Esophagus mucosa (tissue), 1 donor: Measurements from ENCODE around the gene CDKN1C. TPM values are rescaled to one million over a fixed set of nuclear protein-coding genes. Genes with fewer than 3 reads are reported as not detected.

Experiments
- ATAC-seq: fragments of 200-7000 bp; cut with Tn5 transposase; one replicate; pipeline ENCODE4 v1.9.1; 2020
- total RNA-seq: library from RNA; stranded (reverse); gene quantifications from one replicate; pipeline ENCODE4 v1.2.4, GENCODE V29; 2023
- donor health status: DM: yes; HTN: yes; CAD: no.

CDKN1C gene
- total RNA-seq: 3.5 TPM

DNA sequence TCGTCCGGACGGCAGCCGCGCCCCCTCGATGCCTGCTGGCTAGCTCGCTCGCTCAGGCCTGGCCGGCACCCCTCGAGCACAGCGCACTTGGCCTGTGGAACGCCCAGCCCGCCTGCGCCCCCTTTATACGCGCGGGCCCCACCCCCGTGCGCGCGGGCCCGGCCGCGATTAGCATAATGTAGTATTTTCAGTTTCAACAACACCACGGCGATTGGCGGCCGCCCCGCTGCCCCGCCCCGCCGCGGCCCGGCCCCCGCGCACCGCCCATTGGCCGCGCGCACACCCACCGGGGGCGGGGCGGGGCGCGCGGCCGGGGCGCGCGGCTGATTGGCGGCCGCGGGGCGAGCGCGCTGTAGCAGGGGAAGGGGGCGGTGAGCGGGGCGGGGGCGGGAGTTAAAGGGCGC lies at the start of gene CDKN1C:
CDKN1C (minus strand) TSS at position 98 of the 404 bp plus-strand sequence. CDS start 319 bp downstream, outside the sequence.
- ATAC-seq: peak; percentile 82

DNA sequence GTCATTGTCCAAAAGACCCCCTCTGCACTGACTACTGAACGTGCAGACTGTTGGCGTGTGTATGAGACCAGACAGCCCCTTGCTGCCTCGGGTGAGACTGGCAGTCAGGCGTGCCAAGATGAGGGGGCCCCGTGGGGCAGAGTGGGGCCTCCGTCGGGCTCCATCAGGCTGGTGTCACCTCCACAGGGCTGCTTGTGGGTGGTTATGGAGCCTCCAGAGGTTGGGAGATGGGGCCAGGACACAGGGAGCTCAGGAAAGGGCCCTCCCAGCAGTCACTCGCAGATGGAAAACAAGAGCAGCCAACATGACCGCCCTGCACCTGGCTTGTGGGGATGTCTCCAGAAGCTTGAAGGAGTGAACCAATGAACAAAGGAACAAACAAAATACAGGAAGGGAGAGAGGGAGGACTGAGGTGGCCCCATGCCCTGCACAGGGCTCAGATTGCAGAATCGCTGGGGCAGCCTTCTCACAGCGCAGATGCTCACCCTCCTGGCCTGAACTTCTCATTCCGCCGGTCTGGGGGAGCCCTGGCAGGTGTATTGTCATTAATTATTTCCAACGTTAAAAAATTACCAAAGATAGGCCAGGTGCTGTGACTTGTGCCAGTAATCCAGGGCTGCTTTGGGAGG lies 49.1 kb upstream of the CDKN1C start:
- no peak for ATAC-seq

DNA sequence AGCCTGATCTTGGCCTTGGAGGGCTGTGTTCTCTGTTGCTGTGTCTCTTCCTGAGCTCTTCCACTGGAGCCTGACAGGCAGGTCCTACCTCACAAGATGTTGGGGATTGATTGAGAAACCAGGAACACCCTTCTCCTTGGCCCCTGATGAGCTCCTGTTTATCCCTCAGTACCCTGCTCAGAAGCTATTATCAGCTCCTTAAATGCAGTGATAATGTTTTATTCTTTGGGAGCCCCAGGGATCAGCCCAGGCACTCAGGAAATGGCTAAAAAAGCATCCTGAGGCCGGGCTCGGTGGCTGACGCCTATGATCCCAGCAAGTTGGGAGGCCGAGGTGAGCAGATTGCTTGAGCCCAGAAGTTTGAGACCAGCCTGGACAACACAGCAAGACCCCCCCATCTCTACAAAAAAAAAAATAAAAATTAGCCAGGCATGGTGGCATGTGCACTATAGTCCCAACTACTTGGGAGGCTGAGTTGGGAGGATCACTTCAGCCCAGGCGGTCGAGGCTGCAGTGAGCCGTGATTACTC lies 48.5 kb upstream of the CDKN1C start:
- no peak for ATAC-seq

DNA sequence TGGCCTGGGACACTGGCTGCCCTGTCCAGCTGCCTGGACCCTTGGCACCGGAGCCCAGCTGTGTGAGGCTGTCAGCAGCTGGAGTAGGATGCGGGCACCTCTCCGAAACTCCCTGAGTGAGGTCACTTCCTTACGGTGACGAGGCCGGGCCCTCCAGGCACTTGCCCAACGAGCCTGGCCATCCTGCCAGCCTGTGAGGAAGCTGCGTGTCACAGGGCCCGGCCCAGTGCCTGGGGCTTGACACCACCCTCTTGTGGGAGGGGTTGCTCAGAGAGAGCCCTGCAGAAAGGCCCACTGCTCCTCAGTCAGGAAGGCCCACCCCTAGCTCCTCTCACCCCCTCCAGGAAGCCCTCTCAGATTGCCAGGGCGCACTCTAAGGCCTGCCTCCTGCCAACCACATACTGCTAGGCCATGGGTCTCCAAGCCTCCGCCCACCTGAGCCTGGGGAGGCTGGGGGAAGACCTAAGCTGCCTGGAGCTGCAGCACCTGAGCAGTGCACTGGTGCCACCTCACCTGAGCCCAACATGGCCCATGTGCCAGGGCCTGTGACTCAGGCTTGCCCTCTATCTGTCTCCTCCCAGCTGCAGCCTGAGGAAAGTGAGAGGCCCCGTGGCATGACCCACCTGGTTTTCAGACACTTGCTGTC lies 47.9 kb upstream of the CDKN1C start:
- ATAC-seq: peak; percentile 81

DNA sequence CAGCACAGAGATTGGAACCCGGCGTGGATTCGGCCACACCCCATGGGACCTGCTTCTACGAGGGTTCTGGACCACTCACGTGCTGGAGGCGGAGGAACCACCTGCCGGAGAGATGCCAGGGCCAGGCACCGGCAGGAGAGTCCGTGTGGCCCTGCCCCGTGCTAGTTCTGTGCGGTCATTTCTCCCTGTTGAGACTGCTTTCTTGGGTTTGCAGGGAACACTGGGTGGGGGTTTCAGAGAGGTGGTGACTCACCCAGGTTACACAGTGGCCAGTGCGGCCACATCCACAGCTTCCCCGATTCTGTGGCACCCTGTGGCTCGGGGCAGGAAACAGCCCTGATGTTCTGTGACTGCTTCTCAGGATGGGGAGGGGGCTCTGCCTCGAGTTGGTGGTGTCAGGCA lies 47.3 kb upstream of the CDKN1C start:
- ATAC-seq: peak; percentile 12

DNA sequence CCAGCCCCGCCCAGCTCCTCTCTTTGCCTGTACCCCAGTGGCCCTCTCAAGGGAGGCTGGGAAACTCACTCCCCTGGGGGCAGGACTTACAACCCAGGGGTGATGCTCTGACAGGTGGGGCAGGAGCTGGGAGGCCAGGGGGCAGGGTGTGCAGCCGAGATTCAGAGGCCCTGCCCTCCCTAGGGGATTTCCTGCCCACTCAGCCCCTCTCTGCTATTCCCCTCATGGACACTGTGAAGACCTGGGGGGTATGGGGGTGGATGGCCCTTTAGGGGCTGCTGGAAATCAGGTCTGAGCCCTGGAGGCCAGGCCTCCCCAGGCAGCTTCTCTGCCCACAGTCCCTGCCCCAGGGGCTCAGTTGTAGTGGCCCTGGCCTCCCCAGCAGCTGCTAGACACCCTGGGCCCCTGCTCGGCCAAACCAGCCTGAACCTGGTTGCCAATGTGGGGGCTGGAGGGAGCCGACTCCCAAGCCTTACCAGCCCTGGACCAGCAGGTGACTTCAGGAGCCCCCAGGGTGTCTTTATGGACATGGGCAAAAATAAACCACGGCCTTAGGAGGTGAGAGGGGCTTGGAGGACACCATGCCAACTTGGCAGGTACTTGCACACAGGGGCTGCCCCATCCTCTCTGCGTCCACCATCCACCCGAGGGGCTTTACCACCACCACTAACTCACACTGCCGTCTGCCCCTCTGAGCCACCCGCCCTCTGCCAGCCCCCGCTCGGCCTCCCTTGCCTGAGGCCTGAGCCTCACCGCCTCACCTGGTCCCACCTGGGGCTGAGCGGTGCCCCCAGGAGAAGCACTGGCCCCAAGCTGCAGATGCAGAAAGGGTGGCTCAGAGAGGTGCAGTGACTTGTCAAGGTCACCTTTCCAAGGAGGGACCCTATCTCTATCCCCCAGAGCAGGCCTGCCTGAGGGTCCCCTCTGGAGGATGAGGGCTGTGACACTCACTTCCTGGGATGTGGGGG lies 46.5 kb upstream of the CDKN1C start:
- ATAC-seq: no peak

DNA sequence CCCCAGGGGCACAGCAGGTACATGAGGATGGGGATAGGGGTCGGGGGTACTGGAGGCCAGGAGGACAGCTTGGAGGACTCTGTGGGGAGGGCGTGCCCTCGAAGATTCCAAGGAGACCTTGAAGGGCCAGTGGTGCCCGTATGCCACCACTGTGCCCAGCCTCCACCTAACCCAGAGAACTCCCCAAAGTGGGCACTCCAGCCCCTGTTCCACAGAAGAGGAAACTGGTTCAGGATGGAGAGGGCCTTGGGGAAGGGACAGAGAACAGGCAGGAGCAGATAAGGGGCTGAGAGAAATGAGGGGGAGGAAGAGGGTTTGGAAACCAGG lies 45.8 kb upstream of the CDKN1C start:
- no peak for ATAC-seq

DNA sequence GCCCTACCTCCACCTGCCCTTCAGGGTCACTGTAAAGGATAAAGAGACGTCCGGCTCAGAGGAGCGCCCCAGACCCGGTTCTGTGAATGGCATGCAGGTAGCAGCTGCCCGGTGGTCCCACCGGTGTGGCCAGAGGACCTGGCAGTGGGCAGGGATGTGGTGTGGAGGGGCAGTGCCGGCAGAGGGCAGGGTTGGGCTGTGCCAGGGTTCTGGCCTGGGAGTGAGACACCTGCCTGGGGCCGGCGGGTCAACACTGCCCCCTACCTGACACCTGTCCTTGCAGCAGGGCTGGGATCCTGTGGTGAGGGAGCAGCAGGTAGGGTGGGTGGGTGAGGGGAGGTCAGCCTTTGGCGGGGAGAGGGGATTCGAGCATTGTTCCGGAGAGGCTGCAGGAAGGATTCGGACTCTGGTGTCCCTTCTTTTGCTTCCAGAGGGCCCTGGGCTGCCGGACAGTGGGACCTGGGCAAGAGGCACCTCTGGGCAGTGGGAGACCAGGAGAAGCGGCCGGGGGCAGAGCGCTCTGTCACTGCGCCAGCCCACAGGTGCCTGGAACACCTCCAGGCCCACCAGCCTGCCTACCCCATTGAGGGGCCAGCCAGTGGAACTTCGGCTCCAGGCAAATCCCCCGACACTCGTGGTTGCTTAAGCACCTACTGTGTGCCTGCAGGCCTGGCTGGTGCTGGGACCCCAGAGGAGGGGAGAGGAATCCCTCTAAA lies 45.3 kb upstream of the CDKN1C start:
- ATAC-seq: peak; percentile 49

DNA sequence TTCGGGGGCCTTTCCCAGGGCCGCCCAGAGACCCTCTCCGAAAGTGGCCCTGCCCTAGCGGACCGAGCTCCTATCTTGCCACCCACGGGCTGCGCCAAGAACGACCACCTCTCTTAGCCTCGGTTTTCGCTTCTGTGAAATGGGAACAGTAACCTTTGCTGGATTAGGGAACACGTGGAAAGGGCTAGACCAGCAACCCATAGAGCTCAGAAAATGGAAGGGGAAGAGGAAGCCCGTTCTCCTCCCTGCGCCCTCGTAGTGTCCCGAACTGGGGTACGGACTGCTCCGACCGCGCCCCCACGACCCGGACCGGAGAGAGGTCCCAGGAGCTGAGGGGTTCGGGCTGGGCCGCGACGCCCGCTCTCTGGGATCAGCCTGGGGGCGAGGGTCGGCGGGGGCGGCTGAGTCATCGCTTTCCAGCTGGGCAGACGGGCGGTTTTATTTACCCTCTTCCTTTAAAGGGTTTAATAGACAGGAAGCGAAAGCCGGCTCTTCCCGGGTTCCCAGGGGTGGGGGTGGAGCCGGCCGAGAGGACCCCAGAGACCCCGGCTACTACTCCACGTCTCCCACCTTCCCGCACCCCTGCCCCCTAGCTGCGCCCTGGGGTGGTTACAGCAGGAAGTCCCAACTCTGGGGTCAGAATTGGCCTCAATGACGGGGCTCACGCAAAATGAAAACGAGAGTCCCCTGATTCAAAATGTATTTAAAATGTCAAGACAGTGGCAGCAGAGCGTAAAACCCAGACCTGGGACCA lies 44.6 kb upstream of the CDKN1C start:
- no peak for ATAC-seq

DNA sequence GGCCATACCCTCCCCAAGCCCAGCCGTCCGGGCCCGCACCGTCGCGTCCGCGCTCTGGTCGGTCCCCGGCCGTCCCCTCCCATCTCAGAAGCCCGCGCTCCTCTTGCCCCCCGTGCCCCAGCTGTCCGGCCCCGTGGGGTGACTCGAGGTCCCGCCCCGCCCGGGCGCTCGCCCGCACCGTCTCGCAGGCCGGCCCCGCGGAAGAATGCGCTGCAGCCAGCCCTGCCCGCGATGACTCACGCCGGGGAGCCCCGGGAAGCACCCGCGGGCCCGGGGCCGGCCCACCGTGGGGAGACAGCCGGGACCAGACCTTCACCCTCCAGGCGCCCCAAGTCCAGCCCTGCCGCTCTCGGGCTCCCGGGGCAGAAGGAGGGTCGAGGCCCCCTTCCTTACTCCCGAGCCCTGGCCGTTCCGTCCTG lies 44.0 kb upstream of the CDKN1C start:
- peak; percentile 59 for ATAC-seq

DNA sequence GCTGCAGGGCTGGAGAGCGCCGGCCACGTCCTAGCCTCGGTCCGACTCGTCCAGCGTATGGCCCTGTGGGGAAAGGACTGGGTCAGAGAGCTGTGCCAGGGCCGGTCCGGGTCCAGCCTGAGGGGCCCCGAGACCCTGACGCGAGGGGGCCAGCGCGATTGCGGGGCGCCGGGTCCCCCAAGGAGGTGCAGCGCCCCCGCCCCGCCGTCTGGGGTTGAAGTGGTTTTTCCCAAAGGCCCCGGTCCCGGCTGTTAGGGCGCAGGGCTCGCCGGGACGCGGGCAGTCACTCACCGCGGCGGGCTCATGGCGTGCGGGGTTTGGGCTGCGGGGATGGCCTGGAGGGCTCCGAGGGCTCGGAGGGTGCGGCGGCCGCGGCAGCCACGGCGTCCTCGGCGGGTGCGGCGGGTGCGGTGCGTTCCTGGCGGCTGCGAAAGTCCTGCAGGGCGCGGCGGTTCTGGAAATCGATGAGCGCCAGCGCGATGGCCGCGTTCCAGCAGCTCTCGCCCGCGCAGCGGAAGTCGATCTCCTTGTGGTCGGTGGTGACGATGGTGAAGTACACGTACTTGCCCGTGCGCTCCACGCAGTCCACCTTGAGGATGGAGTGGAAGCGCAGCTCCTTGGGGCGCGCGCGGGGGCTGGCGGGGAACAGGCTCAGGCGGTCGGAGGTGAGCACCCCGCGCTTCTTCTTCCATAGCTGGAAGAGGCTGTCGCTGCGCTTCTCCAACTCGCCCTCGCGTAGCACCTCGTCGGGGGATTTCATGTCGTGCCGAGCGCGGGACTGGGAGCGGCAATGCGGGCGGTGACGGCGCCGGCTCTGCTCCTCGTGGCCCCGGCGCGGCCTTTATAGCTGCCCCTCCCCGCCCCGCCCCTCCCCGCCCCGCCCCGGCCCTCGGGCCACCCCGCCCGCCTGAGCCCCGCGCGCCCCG lies 43.3 kb upstream of the CDKN1C start, which contains the start of gene PHLDA2:
PHLDA2 (minus strand) TSS at position 816 of the 926 bp plus-strand sequence; CDS start at position 760, 56 bp downstream.
- peak; percentile 44 for ATAC-seq

DNA sequence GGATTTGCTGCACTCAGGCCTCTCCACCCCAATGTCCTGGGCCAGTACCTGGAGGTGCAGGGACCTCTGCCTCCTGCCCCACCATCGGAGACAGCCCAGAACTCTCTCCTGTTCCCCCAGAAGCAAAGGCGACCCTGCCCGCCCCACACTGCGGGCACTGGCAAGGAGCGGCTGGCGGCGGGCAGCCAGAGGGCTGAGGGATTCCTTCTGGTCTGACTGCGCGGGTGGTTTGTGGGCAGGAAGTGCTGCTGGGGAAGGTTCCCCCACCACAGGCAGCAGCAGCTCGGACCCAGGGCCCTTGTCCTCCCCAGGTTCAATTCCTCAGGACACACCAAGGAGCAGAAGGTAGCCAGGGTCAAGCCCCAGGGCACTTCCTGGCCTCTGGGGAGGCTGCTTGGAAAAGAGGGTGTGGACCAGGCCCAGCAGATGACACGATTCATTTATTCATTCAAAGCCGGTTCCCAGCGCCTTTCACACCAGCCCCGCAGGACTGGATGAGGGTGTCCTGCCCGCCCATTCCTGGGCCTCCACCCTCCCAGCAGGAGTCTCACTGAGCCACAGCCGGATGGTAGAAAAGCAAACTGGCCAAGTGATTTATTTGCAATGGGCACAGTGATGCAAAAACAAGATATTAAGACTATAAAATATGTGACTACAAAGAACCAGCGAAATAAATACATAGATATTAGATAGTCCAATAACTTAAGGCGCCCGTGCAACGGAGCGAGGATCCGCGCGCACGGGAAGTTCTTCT lies 42.5 kb upstream of the CDKN1C start:
- peak; percentile 48 for ATAC-seq

DNA sequence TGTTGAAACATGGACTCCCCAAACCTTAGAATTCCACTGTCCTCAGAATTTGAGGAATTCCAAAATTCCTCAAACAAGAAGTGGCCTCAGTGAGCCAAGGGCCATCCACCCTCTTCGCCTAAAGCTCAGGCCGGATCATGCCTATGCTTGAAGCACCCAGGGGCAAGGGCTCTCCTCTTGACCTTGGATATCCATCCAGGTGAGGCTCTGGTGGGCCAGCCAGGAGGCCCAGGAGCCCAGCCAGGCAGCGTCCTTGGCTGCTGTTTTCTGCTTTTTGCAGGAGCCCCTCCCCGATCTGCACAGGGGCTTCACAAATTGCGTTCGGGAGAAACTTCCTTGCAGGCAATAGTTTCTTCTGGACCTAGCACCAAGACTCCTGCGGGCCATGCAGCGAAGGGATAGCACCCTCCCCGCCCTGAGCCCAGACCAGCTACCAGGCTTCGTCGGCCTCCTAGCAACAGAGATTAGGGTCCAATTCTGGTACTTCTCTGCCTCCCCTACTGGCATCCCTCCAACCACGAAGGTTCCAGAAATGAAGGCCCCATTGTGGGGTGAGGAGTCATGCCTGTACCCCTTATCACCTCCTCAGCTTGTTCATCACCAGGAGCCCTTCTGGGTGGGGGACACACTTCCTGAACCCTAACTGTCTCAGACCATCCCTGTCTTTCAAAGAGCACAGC lies 41.7 kb upstream of the CDKN1C start:
- ATAC-seq: no peak

DNA sequence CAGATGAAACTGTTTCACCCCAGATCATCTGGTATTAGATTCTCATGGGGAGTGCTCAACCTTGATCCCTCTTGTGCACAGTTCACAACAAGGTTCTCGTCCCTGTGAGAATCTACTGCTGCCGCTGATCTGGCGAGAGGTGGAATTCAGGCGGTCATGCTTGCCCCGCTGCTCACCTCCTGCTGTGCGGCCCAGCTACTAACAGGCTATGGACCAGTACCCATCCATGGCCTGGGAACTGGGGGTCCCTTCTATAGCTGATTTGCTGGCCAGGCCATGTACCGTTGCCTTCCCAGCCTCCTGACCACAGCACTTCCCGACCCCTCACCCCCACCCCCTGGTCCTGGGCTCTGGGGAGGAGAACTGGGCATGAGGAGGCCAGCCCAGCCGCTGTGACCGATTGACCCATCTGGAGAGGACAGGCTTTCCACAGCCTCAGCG lies 41.1 kb upstream of the CDKN1C start:
- no peak for ATAC-seq

DNA sequence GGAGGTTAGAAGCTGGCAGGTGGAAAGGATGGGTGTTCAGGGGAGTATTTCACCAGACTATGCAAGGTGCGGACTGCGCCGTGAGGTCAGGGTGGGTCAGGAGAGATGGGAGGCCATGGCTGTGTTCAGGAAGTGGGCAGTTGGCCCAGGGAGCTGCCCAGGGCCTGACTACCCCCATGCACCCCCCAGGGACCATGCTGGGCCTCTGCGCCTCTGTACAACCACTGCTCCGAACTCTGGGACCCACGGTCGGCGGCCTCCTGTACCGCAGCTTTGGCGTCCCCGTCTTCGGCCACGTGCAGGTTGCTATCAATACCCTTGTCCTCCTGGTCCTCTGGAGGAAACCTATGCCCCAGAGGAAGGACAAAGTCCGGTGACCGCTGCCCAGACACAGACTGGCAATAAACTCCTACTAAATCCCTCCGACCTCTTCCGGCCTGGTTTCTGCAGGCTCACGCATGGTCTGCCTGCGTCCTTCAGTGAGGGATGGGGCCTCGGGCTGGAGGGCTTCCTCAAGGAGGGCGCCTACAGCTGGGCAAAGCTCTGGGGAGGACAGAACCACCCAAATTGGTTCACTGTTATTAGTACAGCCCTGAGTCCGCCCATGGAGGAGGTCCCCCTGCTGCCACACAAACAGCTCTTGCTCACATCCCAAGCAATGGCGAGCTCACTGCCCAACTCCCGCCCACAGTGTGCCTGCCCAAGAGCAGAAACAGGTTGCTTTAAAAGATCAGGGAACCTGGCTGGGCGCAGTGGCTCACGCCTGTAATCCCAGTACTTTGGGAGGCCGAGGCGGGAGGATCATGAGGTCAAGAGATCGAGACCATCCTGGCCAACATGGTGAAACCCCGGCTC lies 39.5 kb upstream of the CDKN1C start:
- no peak for ATAC-seq

DNA sequence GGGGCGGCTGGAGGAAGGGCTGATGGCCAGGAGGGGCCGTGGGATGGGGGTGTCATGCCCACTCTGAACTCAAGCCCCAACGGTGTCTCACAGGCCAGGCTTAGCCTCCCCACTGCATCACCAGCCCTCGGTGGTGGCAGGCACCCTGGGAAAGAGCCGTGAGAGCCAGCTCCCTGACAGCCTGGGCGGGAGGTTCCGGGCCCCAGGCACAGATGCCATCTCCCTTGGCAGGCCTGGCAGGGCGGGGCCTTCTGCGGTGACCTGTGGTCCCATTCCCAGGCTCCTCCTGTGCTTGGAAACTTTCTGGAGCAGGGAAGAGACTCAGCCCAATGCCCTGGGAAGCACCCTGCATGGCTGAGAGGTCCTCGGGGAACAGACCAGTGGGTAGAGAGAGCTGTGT lies 38.8 kb upstream of the CDKN1C start:
- peak; percentile 8 for ATAC-seq

DNA sequence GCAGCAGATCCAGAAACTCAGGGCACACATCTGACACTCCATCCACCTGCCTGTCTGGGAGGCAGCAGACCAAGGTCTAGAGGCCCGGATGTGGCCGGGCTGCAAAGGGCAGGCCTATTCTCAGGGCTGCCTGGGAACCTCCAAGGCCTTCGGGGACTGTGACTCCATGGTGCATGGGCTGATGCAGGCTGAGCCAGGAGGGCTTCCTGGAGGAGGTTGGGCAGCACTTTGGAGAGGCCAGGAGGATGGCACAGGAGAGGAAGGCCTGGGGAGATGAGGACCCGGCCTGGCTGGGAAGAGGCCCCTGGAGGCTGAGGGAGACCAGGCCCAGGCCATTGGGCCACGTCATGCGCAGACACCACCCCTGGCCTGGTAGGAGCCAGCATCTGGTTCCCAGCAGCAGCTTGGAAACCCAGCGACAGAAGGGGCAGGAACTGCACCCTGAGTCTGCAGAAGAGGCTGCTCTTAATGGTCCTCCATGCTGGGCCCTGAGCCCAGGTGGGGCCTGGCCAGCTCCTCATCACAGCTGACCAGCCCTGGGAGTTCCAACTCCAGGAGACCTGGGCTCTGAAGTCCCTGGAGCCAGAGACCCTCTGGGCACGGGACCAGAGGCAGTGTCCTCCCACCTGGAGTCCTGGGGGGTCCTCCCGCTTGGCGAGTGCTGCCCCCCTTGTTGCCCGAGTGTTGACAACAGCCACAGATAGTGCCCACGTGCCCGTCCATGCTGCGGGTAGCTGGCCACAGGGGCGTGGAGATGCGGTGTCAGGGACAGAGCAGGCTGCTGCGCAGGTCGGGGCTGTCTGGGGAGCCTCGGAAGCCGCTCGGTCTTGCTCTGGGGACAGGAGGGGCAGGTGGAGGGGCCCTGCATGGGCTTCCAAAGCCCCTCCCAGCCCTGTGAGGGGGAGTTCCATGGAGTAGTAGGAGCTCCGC lies 38.1 kb upstream of the CDKN1C start:
- peak; percentile 1 for ATAC-seq
